NB4 (cell line): ENCODE results near the gene ACP7.

Source experiments
- MYC ChIP-seq: IDR thresholded peaks from 2 replicates; pipeline ENCODE4 v1.6.1; 2011; ENCODE audit warnings: low read depth, low read length
- POLR2A ChIP-seq: IDR thresholded peaks from 2 replicates; pipeline ENCODE4 v1.6.1; 2011; ENCODE audit warnings: mild to moderate bottlenecking; ENCODE audit not compliant: insufficient read length; ENCODE audit errors: extremely low read depth
- TF ChIP-seq, protein P1 (sequence below): IDR thresholded peaks from one replicate; pipeline ENCODE4 v1.5.1; 2012; ENCODE audit warnings: low read depth, low read length
- TF ChIP-seq, protein P2 (sequence below): IDR thresholded peaks from 2 replicates; pipeline ENCODE4 v1.6.1; 2011; ENCODE audit warnings: low read depth, low read length

- TF ChIP-seq POLR2A (no peak), MYC (no peak)
- TF ChIP-seq, protein P1, sequence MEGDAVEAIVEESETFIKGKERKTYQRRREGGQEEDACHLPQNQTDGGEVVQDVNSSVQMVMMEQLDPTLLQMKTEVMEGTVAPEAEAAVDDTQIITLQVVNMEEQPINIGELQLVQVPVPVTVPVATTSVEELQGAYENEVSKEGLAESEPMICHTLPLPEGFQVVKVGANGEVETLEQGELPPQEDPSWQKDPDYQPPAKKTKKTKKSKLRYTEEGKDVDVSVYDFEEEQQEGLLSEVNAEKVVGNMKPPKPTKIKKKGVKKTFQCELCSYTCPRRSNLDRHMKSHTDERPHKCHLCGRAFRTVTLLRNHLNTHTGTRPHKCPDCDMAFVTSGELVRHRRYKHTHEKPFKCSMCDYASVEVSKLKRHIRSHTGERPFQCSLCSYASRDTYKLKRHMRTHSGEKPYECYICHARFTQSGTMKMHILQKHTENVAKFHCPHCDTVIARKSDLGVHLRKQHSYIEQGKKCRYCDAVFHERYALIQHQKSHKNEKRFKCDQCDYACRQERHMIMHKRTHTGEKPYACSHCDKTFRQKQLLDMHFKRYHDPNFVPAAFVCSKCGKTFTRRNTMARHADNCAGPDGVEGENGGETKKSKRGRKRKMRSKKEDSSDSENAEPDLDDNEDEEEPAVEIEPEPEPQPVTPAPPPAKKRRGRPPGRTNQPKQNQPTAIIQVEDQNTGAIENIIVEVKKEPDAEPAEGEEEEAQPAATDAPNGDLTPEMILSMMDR = no peak
- TF ChIP-seq, protein P2, sequence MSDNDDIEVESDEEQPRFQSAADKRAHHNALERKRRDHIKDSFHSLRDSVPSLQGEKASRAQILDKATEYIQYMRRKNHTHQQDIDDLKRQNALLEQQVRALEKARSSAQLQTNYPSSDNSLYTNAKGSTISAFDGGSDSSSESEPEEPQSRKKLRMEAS = no peak
Observed at GRCh38 chr19:39150235-39150634, 66.1 kb downstream of the ACP7 start.
